Ecto neural progenitor cell (in vitro differentiated cells): ENCODE data around the gene SMAD3.

ENCODE experiments used
- DNase-seq: peaks from one replicate; pipeline ENCODE4 v3.0.0-alpha.2; 2018; ENCODE audit warnings: low spot score

Gene SMAD3

GRCh38 chr15:67036775-67037555 is 28.4 kb upstream of the SMAD3 start:
- no peak for DNase-seq

GRCh38 chr15:67037694-67038093 is 27.7 kb upstream of the SMAD3 start:
- DNase-seq = no peak

GRCh38 chr15:67038736-67039135 is 26.7 kb upstream of the SMAD3 start:
- DNase-seq = no peak

DNA sequence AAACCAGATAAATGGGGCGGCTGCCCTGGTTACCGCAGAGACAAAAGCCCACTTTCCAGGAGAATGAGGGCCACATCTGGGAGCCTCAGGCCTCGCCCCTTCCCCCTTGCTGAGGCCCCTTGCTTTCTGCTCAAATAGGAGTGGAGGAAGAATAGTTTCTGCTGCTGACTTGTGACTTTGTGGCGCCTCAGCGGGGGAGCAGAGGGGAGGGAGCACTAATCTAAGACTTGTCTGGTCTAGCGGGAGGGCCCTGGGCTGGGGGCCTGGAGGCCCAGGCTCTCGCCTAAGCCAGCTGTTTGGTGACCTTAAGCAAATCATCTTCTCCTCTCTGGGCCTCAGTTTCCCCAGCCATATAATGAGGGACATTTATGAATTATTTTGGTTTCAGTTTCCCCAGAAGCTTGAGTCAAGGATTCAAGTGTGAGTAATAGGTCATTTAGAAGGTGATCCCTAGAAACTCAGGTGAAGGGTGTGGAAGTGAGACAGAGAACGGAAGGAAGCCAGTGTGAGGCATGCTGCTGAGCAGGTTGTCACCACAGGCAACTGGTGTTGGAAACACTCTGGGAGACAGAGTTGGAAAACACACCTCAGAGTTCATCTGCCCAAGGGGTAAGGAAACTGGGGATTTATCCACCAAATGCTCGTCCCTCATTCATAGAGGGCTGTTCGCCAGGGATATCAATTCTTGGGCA is 25.9 kb upstream of the SMAD3 start:
- DNase-seq = peak; percentile 79

DNA sequence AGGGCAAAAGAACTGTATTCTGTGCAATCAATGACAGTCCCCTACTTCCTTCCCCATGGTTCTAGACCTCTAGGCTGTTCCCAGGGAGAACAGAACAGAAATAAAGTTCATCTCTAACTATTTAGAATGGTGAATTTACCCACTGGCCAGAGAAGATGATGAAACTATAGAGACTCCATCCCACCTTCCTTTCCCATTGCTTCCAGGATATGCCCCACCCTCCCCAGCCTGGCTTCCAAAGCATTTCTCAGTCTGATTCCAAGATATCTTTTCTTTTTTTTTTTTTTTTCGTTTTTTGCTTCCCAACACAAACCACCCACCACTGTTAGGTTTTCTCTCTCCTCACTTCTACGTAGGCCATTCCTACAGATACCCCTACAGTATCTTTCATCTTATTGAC is 25.1 kb upstream of the SMAD3 start:
- DNase-seq = no peak

DNA sequence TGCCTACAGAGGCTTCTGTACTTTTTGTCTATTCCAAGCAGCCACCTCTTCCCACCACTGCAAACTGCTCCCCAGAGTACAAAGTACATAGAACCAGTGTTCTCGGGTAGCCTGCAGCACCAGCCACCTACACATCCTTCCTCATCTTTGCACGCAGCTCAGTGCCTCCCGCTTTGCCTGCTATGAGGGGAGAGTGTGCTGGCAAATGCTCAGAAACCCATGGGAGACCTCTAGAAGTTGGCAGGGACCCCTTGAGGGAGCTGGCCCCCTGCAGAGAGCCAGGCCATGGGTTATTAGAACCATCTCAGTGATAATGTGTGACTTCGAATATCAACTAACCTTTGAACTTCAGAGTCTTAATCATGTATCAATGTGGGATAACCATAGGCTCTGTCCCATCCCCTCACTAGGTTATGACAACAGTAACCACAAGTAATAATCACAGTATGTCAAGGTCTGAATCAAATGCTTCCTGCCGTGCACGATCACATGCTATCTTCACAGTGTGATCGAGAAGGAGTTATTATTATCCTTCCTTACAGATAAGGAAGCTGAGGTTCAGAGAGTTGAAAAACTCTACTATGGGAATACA is 22.8 kb upstream of the SMAD3 start:
- DNase-seq = no peak

- DNase-seq = peak; percentile 67
Measured at GRCh38 chr15:67043939-67044771, 21.2 kb upstream of the SMAD3 start.

- DNase-seq = no peak
Measured at GRCh38 chr15:67047149-67047661, 18.2 kb upstream of the SMAD3 start.

- DNase-seq = no peak
Measured at GRCh38 chr15:67048281-67049279, 16.8 kb upstream of the SMAD3 start.

DNA sequence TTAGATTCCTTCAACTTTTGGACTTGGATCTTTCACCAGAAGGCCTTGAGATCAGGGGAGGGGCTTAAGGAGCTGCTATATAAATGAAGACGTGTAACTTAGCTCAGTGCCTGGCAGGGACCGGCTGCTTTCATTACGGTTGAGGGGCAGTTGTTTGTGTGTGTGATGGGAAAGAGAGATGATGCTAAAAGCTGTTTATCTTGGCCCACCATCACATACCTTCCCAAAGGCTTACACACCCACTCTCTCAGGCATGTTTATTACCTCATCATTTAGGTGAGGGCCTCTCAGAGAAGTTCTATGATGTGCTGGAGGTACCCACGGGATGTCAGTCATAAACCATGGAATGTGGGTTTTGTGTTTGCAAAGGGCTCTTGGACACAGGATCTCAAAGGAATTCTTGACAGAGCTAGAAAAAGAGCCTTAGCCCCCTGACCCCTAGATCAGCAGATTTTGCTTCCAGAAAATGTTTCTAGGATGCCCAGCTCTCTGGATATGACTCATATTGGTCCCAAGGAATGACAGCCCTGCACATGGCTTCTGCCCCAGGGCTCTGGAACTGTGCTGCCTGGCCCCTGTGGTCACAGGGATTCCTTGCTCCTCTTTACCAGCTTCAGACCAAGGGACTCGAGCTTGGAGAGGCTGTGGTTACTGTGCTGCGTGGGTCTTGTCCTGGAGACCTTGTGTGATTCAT is 15.9 kb upstream of the SMAD3 start:
- DNase-seq = no peak

- DNase-seq = no peak
Measured at GRCh38 chr15:67050062-67050461, 15.3 kb upstream of the SMAD3 start.

GRCh38 chr15:67050522-67051087 is 14.8 kb upstream of the SMAD3 start:
- DNase-seq = no peak

GRCh38 chr15:67051088-67052045 is 14.0 kb upstream of the SMAD3 start:
- no peak for DNase-seq

DNA sequence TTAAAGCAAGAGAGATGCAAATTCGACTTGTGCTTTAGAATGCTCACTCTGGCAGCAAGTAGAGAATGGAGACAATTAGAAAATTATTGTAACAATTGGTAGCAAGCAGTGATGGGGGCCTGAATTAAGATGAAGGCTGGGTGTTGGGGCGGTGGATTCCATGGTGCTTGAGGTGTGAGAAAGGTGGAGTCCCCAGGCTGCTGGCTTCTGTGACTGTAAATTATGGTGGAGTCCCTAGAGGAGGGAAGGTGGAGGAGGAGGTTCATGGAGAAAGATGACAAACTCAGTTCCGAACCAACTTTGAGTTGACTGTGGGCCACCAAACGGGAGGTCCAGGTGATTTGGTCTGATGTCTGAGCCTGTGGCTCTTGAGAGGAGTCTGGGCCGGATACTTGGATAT is 10.7 kb upstream of the SMAD3 start:
- DNase-seq = no peak

DNA sequence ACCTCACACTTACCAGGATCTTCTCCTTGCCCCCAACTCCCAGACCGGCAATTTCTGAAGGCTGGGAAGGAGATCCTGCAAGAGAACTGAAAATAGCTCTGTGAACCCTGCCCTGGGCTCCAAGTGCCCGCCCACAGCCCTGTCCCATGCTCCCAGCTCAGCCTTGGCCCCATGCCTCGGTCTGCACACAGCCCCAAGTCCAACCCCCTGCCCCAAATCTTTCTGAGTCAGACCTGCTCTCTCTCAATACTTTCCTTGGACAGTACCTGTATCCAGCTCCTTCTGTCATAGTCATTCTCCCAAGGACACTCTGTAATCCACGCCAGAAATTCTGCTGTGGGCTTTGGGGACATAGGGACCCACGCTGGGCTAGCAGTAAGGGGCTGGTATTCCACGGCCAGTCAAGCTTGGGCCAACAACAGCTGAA is 6.3 kb upstream of the SMAD3 start:
- no peak for DNase-seq

DNA sequence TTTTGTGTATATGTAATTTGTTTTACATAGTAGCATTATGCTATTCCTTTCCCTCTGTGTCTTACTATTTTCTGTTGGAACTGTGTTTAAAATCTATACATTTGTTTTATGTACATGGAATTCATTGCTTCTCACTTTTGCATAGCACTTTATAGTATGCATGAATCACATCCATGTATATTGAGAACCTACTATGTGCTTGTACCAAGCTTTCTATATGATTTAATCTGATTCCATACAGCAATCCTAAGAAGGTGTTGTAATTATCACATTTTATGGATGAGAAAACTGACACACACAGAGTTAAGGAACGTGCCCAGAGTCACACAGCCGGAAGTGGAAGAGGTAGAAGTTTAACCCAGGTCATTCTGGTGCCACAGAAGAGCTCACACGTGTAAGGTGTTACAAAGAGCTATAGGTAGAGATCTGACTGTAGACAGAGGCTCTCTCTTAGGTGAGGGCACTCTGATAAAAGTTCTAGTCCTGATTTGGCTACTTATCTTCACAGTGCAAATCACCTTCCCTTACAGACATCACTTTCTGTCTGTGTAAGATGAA is 3.5 kb upstream of the SMAD3 start:
- no peak for DNase-seq

DNA sequence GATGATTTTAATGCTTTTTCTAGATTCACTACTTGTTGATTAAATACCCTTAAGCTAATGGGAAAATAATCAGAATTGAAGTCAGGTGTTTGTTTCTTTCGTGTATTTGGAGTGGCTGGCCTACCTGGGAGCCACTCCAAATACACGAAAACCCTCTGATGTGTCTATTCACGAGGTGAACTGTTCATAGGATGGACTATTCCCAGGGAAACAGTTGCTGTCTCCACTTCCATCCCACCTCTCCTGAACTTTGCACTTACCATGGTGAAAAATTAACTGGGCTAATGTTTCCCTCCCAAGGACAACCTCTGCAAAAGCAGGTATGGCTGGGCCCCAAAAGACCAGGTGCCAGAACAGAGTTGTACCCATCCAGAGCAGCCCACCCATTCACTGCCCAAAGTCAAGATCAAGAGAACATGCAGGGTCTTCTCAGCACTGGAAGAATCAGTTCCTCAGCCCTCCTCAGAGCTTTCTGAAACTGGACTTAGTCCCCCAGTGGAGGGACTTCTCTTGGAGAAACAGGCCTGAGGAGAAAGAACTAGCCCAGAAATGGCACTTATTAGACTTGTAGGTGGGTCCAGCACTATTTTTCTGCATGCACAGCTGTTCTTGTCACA is 2.9 kb upstream of the SMAD3 start:
- DNase-seq = no peak
